ENCODE measurements around the gene GBP7.

GRCh38 chr1:89085781-89086180 is 90.0 kb downstream of the GBP7 start:
- TF ChIP-seq EP300 (conservative IDR thresholded peaks at IDR 0.05; ENCODE audit: poor library complexity, severe bottlenecking) (no peak), REST (IDR thresholded peaks at IDR 0.05; ENCODE audit: borderline replicate concordance) (no peak), CTCF (IDR thresholded peaks at IDR 0.05; ENCODE audit: poor library complexity, severe bottlenecking) (peak; percentile 32)

Data from neural cell (in vitro differentiated cells).